OCI-M2 (cell line): Measurements from ENCODE around the gene RIN3.

Experiments used
- DNase-seq: peaks from one replicate; lab custom pipeline; 2025; ENCODE audit not compliant: unreplicated experiment; lab: John Stamatoyannopoulos, UW

Gene RIN3

GRCh38 chr14:92597906-92598905 is 84.6 kb downstream of the RIN3 start:
- DNase-seq: no peak

GRCh38 chr14:92599811-92600210 is 86.2 kb downstream of the RIN3 start:
- DNase-seq: no peak

- no peak for DNase-seq
Measured at GRCh38 chr14:92600318-92601053, 86.9 kb downstream of the RIN3 start.

- no peak for DNase-seq
Measured at GRCh38 chr14:92601131-92601710, 87.6 kb downstream of the RIN3 start.

GRCh38 chr14:92601757-92602417 is 88.3 kb downstream of the RIN3 start:
- DNase-seq: no peak

- DNase-seq: no peak
Measured at GRCh38 chr14:92603309-92604242, 90.0 kb downstream of the RIN3 start.

GRCh38 chr14:92605274-92605940 is 91.8 kb downstream of the RIN3 start:
- DNase-seq: no peak

GRCh38 chr14:92607251-92607650 is 93.7 kb downstream of the RIN3 start:
- no peak for DNase-seq

GRCh38 chr14:92607702-92608429 is 94.3 kb downstream of the RIN3 start:
- no peak for DNase-seq

- no peak for DNase-seq
Measured at GRCh38 chr14:92609955-92610354, 96.4 kb downstream of the RIN3 start.

- DNase-seq: no peak
Measured at GRCh38 chr14:92610849-92611271, 97.3 kb downstream of the RIN3 start.

GRCh38 chr14:92613008-92613658 is 99.6 kb downstream of the RIN3 start:
- DNase-seq: no peak

- no peak for DNase-seq
Measured at GRCh38 chr14:92613681-92614260, 100.2 kb downstream of the RIN3 start.

- no peak for DNase-seq
Measured at GRCh38 chr14:92615451-92615850, 101.9 kb downstream of the RIN3 start.

GRCh38 chr14:92616178-92616577 is 102.6 kb downstream of the RIN3 start:
- DNase-seq: no peak

- DNase-seq: no peak
Measured at GRCh38 chr14:92617581-92617980, 104.0 kb downstream of the RIN3 start.

GRCh38 chr14:92619671-92620456 is 106.3 kb downstream of the RIN3 start:
- no peak for DNase-seq
